Hepatic stellate cell (primary cell): ENCODE data around the gene PLPP6.

ENCODE experiments used
- DNase-seq: peaks from one replicate; pipeline ENCODE4 v3.0.0; 2011; ENCODE audit warnings: low spot score

The PLPP6 gene

DNA sequence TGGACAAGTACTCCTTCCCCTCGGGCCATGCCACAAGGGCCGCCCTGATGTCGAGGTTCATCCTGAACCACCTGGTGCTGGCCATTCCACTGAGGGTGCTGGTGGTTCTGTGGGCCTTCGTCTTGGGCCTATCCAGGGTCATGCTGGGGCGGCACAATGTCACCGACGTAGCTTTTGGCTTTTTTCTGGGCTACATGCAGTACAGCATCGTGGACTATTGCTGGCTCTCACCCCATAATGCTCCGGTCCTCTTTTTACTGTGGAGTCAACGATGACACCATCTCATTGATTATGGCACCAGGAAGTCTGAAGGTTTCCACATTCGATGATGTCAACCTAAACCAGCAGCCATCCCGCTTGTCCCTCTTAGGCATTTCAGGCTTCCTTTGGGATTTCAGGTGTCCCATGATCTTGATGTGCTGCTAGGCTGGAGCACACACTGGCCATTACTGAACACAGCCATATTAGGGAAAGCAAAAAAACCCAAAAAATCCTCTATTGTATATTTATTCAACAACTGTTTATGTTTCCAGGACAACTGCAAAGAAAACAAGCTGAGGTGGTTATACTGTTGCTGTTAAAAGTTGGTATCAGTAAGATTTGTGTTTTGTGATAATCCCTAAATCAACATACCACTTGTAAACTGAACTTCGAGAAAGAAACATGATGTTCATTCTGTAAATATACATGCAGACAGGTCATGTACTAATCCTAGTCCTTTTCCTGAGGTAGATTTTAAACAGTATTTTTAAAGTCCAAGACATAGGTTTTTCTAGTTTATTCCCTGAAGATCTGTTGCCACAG is 1.1 kb downstream of the PLPP6 start:
- peak; percentile 24 for DNase-seq

- DNase-seq, result no peak
Measured at GRCh38 chr9:4663956-4664355, 1.9 kb downstream of the PLPP6 start.

- DNase-seq, result no peak
Measured at GRCh38 chr9:4665357-4665756, 3.3 kb downstream of the PLPP6 start.

DNA sequence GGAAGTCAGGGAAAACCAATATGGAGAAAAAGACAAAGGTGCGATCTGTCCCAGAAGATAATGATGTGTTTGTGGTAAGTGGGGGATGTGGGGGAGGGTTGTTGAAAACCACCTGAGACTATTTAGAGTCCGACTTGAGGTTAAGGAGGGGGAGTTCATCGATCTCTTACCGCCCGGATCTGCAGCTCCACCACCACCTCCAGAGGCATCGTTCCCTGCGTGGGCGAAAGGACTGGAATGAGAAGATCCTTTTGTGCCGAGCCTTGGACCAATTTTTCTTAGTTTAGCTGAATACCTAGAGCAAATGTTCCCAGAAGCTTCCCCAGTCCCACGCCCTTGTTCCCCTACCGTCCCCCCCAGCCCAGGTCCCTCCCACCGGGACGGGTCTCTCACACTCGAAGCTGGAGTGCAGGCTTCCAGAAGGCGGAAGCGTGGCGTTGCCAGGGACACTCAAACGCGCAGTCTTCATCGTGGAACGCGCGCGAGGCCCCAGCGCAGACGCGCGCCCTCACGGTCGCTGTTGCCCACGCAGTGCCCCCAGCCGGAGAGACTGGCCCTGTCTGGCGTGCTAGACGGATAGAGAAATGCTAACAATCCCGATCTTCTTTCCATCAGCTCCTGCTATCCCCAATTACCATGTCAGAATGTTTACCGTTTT is 4.1 kb downstream of the PLPP6 start, which contains the start of gene SPATA6L:
Gene SPATA6L (minus strand): TSS at position 439 of the 658 bp plus-strand sequence. CDS start 230 bp downstream, at position 209.
- DNase-seq, result peak; percentile 60

GRCh38 chr9:4667681-4668080 is 5.6 kb downstream of the PLPP6 start:
- no peak for DNase-seq

DNA sequence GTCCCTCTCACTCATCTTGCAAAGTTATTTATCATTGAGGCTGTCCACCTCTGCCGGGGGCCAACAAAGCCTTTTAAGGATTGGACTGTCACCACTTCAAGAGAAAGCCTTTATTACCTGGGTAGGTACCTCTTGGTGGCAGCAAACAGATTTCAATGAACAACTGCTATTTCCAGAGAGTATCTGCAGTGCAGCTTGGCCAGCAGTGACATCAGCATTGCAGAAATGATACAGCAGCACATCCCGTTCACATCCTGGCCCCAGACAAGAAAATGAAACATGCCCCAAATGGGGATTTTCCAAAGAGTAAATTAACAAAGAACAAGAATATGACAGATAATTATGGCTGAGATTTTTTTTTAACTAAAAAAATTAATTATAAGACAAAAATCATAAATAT is 6.5 kb downstream of the PLPP6 start:
- DNase-seq, result no peak

DNA sequence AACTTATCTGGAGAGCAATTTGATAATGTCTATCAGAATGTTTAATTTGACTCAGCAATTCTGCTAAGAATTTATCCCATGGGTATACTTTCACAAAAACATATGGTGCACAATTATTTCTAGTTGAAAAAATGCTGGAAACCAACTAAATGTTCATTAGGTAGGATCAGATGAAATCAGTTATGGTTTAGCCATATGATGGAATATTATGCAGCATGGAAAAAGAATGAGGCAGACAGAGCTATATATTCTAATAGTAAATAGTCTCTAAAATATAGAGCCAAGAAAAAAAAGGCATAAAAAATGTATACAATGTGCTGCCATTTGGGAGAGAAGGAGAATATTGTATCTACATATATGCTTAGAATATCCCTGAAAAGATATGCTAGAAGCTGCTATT is 7.8 kb downstream of the PLPP6 start:
- no peak for DNase-seq

DNA sequence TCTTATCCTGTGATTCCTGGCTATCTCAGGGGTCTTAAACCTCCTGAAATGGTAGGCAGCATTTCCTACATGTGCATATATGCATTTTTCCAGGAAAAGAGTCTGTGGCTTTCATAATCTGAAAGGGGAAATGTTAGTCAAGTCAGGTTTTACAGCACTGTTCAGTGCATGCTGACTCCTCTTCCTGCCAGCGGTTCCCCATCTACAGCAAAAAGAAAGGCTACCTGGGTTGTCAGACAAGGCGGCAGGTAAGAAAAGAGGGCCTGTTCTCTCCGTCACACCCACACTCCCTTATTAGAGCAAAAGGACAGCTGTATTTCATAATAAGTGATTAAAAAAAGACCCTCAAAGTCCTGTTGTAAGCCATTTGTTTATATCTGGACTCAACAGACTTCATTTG is 8.5 kb downstream of the PLPP6 start:
- DNase-seq, result no peak

- DNase-seq, result no peak
Measured at GRCh38 chr9:4671737-4672136, 9.6 kb downstream of the PLPP6 start.

DNA sequence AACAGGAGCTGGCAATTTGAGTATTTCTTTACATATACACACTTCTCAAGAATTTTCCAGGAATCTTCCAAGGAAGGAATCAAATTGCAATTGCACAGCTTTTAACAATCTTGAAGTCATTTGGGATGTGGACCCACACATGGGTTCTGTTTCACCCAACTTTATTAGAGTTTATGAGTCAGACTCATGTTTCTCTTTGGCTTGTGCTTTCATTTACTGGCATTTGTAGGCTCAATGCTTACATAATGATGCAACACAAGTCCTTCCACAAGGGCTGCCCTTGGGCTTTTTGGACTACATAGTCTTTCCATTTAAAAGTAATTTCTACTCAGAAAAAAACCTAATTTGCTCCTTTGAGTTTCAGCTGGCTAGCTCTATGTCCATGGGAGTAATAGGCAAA is 12.7 kb downstream of the PLPP6 start:
- DNase-seq, result no peak

DNA sequence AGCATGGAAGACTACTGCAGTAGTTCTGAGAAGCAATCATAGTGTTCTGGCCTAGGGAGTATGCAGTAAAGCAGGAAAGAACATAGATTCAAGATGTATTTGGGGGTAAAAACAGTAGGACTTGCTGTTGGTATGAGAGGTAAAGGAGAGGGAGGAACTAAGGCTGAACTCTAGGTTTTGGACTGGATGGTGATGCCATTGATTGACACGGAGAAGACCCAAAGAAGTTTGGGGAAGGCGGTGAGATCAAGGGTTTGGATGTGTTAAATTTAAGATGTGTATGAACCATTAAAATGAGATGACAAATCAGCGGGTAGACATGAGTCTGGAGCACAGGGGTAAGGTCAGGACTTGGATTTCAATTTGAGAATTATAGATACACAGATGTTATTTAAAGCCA is 15.3 kb downstream of the PLPP6 start:
- DNase-seq, result no peak

GRCh38 chr9:4678679-4679267 is 16.7 kb downstream of the PLPP6 start:
- DNase-seq, result no peak

GRCh38 chr9:4679268-4680172 is 17.4 kb downstream of the PLPP6 start, which contains the start of gene CDC37L1:
Gene CDC37L1 (plus strand): TSS chr9:4679569. CDS start chr9:4679768, 199 bp downstream.
- DNase-seq, result peak; percentile 87

DNA sequence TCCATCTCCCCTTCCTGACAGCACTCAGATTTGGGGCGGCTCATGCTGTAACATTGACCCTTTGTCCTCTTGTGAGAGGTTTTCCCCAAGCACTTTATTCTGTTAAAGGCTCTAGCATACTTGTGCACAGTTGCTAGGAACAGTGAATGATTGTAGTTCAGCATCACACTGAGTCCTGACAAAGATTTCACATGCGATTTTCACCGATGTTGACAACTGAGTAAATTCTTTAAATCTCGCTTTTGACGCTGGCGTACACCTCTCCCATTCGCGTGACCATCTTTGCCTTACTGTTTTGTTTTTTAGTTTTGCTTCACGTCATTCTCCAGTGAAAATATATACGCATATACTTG is 18.1 kb downstream of the PLPP6 start:
- DNase-seq, result no peak

DNA sequence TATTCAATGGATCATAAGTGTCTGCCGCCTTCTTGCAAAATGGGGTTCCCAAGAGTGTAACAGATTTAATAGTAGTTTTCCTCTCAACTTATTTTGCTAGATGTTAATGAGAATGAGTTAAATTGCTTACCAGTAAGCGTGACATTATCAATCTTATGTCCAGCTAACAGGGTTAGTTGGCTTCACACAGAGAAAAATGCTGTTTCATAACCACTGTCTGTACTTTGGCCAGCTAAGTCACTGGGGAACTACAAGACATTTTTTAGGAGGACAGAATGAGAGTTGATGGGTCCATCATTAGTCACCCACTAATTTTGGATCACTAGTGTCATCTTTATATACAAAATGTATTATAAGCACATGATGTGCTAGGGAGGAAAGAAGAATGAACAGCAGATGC is 18.7 kb downstream of the PLPP6 start:
- no peak for DNase-seq

DNA sequence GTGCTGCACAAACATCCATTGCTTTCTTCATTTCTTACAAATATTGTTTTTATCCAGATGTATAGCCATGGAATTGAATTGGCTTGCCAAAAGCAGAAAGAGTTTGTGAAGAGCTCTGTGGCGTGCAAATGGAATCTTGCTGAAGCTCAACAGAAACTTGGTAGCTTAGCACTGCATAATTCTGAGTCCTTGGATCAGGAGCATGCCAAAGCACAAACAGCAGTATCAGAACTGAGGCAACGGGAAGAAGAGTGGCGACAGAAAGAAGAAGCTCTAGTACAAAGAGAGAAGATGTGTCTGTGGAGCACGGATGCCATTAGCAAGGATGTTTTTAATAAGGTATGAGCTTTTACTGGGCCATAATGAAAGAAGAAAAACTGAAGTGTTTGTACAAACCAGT is 22.7 kb downstream of the PLPP6 start:
- no peak for DNase-seq

DNA sequence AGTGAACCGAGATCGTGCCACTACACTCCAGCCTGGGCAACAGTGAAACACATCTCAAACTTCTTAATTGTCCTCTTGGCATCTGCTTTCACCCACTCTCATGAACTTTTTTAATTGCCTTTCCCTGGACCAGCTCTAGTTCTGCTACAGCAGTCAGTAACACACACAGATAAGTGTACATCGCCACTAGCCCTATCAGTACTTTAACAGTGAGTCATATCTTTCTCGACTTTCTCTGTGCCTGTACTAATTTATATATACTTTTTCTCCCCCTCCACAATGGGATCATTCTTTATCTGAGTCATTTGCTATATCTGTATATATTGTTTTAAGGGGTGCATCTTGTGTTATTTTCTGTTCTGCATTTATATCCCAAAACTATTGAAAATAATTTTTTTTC is 24.0 kb downstream of the PLPP6 start:
- DNase-seq, result no peak

DNA sequence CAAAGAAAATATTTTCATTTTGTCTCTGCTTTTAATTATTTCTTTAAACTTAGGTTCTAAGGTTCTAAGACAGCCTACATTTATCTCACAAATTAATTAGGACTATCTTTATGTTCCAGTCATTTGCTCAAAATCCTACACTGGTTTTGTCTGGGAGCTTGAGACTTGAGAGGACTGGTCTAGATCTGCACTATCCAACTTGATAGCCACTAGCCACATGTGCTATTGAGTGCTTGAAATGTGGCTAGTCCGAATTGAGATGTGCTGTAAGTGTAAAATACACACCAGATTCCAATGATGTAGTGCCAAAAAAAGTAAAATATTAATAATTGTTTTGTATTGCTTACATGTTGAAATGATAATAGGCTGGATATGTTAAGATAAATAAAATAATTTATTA is 24.5 kb downstream of the PLPP6 start:
- no peak for DNase-seq

GRCh38 chr9:4689021-4689420 is 26.9 kb downstream of the PLPP6 start:
- no peak for DNase-seq

DNA sequence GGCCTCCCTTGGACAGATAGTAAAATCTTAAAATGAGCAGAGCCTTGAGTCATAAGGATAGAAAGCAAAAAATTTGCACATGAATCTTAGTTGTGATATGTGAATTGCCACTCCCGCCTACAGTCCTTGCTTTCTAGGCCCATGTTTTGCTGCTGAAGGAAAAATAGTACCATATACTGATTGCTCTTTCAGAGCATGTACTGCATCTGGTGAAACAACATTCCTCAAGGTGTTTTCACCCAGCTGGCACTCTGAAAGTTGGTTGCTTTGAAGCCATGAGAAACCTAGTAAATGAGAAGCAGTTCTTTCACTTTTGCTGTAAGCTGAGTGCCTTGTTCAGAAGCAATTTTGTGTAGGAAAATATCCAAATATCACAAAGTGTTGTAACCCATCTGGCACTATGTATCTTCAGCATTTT is 27.6 kb downstream of the PLPP6 start:
- DNase-seq, result no peak

DNA sequence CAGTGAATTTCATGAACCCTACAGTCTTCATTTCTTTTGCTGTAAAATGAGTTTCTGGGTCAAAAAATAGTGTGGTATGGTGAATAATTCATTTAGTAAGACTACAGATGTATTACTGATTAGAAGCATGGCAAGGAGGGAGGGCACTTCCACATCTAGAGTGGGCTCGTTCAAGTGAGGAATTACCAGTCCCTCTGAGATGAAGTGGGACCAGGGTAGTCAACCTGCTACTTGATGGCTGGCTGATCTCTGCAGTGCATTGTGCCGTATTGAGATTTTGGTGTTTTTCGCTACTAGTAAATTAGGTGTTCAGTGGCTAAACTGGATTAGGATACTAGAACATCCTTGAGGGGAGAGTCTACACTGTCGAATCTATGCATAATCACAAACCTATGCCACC is 28.1 kb downstream of the PLPP6 start:
- DNase-seq, result no peak

DNA sequence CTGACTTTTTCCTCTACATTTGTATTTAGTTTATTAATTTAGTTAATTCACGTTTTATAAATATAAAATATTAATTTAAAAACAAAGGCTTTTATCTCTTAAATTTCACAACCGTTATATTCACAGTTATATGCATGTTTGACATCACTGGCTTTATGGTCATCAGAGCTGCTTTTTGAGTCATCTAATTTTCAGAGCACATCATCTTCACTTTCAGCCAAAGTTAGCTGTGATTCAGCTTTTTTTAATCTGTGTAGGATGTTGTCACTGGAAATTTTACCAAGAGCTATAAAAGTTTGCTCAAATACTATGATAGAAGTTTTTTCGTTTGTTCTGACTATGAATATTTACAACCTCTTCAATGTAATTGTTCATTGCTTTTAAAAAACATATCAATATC is 29.7 kb downstream of the PLPP6 start:
- no peak for DNase-seq
